HG03039 (cell line): Measurements from ENCODE around the gene EED.
"Not testable (repeated sequence)": the region's sequence is repeated elsewhere in the genome, so short reads cannot be mapped to it uniquely, and the experiment has no call there.

Source experiments
- ATAC-seq: cut with Tn5 transposase; IDR thresholded peaks from one replicate; pipeline ENCODE4 v1.9.1; 2021; ENCODE audit warnings: mild to moderate bottlenecking, moderate library complexity; ENCODE audit not compliant: unreplicated experiment

The EED gene

DNA sequence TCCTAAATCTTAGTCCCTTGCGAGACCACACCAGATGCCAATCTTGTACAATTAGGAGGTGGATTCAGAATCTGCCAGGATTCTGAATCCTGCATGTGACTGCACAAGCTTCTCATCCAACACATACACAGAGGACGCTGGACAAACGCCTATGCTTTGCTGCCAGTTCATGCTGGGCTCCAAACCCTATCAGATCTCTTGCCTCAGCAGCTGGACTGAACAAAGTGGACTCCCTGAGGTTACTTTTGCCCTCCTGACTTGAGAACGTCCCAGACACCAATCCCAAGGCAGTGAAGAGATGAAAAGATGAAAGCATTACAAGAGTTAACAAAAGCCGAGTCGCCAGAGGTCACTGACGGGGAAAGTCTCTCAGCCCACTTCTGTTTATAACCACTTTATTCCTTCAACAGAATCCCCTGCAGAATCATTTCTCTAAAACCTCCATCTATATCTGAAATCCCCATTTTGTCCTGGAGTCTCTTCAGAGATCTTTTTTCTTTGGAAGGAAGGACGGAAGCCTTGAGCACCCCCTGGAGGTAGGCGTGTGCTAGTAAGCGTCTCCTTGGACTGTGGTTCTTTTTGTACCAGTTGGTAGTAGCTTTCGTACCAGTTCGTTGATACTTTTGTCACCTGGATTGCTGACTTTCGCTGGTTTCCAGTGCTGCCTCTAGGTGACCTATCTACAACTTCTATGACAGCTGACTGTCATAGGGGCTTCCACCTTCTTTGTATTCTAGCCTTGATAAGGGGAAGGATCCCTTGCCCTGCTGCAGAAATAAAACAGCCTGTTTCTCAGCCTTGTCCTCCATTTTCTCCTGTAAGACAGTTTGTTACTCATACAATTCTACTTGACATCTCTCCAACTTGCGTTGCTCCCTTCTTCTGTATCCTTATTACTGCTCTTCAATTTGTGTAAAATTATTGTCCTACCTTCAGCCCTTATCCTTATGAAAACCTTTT lies 26.1 kb upstream of the EED start:
- peak; percentile 31 for ATAC-seq

DNA sequence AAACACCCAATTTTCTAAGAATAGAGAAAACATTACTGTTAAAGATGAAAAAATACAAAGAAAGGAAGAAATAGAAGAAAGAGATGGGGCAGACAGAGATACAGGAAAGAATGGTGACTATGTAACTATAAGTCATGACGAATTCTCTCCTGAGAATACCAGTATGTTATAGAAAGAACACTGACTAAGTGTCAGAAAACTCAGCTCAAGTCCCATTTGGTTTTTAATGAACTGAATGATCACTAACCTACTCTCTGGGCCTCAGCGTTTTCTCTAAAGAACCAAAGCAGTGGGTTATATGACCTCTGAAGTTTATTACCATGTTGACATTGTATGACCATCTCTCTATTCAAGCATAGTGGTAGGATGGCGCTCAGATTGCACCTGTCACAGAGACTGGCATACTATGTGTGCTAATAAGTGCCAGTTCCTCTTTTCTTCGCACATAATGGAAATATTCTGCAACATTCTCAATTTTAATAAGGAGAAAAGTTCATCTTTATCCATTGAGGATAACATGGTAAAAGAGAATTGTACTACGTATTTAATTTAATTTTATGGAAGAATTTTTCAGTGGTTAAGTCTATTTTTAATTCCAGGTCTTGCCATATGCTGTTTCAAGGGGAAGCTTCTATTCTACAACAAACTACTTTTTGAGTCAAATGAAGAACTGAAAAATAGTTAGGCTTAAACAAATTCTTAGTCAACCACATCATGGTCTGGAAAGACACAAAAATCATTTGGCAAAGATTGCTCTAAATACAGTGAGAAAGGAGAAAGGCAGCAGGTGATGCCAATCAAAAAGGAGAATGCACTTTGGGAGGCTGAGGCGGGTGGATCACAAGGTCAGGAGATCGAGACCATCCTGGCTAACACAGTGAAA lies 25.0 kb upstream of the EED start:
- peak; percentile 44 for ATAC-seq

GRCh38 chr11:86220653-86221052 lies 23.9 kb upstream of the EED start:
- no peak for ATAC-seq

DNA sequence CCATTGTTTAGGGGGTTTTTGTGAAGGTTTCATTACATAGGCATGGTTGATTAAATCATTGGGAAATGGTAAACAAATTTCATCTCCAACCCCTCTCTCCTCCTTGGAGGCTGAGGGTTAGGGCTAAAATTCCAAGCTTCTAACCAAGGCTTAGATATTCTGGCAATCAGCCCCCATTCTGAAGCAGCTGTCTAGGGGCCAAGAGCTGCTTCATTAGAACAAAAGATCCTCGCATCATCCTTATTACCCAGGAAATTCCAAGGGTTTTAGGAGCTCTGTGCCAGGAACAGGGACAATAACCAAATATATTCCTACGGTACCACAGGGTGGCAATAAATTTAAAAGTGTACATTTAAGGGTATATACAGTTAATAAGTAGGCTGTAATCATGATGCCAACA lies 22.5 kb upstream of the EED start:
- ATAC-seq: no peak

GRCh38 chr11:86224575-86224974 lies 20.0 kb upstream of the EED start:
- not testable (repeated sequence) for ATAC-seq

GRCh38 chr11:86225344-86225743 lies 19.2 kb upstream of the EED start:
- not testable (repeated sequence) for ATAC-seq

DNA sequence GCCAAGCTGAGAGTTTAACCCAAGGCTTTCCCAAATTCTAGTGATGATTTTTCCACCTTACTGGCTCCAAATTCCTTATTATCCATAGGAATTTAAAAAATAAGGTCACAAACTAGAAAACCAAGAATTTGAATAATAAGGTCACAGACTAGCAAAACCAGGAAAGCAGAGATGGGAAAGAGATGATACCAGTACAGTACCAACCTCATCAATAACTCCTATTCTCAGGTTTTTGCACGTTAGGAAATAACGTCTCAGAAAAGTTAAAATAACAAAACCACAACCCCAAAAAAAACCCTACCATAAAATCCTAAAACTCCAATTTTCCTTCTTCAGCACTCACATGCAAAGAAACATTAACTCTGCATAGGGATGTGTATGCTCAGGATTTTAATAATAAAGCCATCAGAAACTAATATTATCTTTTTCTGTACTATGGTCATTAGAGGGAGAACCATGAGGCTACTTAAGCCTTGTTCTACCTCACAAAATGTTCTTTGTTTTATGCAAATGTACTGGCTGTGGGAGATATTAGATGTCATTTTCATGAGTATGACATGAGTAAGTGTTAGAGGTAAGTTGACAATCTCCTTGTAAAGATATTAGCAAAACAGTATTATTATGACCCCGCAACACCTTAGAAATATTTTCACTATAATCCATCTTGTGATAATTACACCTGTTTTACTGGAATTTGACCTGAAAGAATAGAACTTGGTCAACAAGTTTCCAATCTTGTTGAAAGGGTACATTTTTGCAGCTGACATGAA lies 16.1 kb upstream of the EED start:
- ATAC-seq: no peak

DNA sequence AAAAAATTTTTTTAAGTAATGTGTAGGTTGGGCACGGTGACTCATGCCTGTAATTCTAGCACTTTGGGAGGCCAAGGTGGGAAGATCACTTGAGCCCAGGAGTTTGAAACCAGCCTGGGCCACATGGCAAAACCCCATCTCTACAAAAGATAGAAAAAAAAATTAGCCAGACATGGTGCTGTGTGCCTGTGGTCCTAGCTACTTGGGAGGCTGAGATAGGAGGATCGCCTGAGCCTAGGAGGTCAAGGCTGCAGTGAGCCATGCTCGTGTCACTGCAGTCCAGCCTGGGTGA lies 15.6 kb upstream of the EED start:
- not testable (repeated sequence) for ATAC-seq

DNA sequence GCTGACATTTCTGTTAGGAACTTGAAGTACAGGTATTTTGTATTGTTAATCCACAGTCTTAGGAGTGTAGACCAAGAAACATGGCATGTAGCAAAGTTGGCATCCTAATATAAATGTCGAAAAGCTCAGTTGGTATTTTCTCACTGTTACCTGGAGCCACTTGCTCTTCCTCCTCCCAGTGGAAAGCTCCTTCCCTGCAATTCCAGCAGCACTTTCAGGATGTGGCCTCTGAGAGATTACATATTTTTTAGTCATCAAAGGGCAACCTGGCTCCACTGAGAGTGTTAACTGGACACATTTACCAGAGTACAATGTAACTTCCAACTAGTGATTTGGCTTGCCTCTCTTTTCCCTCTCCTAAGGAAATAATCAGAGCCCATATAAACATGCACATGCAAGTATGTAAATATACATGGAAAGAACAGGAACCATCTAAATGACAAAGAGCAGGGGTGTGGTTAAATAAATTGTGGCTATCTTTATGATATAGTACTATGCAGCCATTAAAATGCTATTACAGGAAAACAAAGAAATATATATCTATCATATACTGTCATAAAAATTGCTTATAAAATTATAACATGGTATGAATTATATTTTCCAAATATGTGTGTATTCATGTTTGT lies 14.3 kb upstream of the EED start:
- ATAC-seq: no peak

- no peak for ATAC-seq
Observed at GRCh38 chr11:86230921-86231434, 13.6 kb upstream of the EED start.

DNA sequence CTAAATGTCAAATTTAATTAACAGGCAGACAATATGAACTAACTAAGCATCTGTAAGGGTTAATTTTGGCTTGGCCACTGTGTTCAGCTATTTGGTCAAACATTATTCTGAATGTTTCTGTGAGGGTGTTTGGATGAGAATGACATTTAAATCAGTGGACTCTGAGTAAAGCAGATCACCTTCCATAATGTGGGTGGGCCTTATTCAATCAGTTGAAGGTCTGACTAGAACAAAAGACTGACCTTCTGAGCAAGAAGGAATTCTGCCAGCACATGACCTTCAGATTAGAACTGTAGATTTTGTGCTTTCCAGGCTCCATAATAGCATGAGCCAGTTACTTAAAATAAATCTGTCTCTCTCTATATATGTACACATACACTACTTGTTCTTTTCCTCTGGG lies 12.0 kb upstream of the EED start:
- ATAC-seq: no peak

DNA sequence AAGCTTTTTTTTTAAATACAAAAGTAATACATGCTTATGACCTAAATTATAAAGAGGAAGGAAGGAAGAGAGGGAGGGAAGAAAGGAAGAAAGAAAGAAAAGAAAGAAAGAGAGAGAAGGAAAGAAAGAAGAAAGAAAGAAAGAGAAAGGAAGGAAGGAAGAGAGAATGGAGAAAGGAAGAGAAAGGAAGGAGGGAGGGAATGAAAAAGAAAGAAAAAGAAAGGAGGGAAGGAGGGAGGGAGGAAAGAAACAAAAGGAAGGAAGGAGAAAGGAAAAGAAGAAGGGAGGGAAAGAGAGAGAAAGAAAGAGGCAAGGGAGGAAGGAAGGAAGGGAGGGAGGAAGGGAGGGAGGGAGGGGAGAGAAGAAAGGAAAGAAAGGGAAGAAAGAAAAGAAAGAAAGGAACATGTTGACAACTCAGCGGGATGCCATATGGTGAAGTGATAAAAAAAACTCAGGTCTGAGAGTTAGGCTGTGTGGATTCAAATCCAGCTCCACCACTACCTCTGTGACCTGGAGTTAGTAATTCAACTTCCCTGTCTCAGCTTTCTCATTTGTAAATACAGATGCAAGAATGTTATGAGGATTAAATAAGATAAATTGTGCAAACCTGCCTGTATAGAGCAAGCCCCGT lies 9.6 kb upstream of the EED start:
- ATAC-seq: no peak

DNA sequence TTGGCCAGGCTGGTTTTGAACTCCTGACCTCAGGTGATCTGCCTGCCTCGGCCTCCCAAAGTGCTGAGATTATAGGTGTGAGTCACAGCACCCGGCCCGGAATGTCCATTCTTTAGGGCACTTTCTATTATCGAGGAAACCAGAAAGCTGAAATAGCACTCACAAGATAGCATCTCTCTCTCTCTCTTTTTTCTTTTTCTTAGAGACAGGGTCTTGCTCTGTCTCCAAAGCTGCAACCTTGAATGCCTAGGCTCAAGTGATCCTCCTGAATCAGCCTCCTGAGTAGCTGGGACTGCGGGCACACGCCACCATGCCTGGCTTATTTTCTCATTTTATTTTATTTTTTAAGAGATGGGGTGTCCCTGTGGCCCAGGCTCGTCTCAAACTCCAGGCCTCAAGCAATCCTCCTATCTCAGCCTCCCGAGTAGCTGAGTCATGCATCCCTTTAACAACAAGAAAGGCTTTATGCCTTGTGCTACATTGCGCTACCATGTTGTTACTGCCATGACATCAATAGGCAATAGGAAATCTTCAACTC lies 7.2 kb upstream of the EED start:
- no peak for ATAC-seq

DNA sequence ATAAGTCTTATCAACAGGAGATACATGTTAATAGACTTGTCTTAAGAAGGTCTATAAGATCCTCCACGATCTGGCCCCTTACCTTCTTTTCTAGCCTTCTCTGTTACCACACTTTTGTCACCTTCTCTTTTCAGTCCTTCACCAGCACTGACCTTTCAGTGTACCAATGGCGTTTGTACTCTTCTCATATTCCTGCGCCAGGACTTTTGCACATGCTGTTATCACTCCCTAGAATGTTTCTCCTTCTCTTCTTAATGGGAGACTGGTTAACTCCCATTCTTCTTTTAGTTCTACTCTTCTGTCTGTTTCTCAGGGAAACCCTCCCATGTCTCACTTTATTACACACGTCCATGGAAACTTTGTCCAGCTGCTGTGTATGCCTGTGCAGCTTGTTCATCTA lies 4.4 kb upstream of the EED start:
- no peak for ATAC-seq

DNA sequence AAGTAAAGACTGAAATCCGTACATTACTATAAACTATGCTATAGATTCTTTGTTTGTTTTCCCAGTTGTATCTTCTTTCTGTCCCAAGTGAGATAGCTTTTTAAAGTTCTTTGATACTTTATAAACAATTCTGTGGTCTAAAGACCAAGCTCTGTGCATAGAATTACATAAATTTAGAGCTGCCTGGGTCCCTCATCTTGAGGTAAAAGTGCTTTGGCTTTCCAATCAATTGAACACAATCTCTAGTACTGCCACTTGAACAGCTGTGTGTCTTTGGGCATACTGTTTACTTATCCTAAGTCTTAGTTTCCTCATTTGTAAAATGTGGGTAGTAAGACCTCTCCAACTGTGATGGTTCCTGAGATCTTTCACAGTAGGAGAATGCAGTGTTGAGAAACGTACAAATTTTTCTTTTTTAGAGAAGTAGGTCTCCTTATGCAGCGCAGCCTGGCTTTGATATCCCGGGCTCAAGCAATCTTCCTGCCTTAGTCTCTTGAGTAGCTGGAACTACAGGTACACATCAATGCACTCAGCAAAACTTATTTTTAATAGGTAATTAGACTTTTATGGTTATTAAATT lies 2.5 kb upstream of the EED start:
- ATAC-seq: no peak

GRCh38 chr11:86243396-86243795 lies 1.2 kb upstream of the EED start:
- ATAC-seq: no peak

DNA sequence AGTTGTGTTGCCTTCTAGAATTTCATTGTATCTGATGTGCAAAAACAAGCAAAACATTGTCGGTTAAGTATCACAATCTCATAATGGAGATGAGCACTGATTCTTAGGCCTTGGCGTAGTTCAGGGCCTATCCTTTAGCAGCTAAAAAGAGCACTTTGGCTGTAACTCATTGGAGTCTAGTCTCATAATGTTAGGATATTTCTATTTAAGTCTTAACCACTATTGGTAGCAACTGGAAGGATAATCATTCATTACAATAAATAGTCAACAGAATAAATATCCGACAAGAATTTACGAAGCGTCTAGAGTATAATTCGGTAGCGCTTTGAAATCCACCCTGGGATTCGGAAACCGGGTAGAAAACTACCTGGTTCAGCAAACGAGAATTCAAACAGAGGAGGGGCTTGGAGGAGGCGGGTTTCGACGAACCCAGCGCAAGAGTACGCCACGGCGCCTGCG lies 461 bp upstream of the EED start:
- peak; percentile 56 for ATAC-seq

- ATAC-seq: peak; percentile 3
Observed at GRCh38 chr11:86245369-86246292, 1.1 kb downstream of the EED start.
